ENCODE results near the gene SHISA9.

Gene SHISA9

DNA sequence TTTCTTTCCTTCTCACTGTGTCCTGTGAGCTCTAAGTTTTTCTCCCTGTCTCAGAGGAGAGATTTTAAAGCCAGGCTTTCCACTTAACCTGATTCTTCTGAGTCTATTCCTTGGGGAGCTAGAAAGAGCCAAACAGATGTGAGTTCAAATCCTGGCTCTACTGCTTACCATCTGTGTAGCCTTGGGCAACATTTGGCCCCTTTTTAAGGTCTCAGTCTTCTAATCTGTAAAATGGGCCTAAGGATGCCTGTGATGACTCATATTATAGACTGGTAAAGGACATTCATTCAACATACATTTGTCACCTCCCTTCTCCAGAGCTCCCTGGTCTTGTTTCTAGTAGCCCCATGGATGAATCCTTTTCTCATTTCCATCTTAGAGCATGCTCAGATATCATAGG, 304.0 kb downstream of the SHISA9 start:
- DNase-seq, result no peak

DNA sequence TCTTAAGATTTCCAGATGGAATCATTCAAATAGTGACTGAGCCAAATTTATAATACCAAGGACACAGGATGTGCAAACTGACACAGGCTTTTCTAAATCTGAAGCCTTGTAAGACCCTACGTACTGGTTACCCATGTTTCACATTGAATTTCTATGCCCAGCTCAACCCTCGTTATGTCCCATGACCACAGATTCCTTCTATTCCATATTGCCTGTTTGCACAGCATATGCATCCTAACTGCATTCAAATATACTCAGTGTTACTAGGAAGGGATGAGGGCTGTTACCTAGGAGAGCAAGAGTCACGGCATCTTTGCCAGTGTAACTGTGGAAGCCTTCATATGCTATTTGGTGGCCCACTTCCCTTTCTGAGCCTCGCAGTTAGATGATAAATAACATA, 305.2 kb downstream of the SHISA9 start:
- DNase-seq, result no peak

DNA sequence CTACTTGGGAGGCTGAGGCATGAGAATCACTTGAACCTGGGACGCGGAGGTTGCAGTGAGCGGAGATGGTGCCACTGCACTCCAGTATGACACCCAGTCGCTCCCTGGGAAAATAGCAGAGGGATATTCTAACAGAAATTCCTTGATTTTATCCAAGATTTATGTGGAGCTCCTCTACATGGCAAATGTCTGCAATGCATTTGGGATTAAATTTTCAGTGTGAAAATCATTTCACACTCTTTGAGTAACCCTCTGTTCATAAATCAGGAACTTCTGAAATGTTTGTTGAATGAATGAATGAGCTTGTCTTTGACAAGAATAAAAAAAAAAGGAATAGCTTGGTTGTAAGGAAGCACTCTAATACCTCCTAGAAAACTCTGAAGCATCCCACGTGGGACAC, 305.8 kb downstream of the SHISA9 start:
- no peak for DNase-seq

DNA sequence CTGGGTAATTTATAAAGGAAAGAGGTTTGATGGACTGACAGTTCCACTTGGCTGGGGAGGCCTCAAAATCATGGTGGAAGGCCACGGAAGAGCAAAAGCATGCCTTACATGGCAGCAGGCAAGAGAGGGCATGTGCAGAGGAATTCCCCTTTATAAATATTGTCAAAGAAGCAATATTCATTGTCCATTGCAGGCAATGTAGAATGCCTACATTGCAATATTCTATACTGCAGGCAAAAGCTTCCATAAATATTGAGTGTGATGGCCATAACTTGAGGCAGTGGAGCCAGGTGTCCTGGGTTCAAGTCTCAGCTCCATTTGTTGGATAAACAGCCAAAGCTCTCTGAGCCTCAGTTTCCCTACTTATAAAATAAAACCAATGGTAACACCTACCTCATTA, 322.3 kb downstream of the SHISA9 start:
- no peak for DNase-seq

DNA sequence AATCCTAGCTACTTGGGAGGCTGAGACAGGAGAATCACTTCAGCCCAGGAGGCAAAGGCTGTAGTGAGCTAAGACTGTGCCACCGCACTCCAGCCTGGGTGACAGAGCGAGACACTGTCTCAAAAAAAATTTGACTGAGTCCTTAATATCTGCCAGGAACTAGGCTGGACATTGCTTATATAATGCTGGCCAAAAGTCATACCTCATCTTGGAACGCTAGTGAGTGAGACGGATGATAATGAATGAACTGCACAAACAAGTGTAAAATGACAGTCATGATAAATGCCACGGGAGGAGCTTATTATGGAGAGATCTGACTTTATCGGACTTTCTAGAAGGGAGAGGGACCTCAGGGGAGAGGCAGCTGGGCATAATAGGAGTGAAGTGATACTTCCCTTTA, 327.6 kb downstream of the SHISA9 start:
- DNase-seq, result no peak

DNA sequence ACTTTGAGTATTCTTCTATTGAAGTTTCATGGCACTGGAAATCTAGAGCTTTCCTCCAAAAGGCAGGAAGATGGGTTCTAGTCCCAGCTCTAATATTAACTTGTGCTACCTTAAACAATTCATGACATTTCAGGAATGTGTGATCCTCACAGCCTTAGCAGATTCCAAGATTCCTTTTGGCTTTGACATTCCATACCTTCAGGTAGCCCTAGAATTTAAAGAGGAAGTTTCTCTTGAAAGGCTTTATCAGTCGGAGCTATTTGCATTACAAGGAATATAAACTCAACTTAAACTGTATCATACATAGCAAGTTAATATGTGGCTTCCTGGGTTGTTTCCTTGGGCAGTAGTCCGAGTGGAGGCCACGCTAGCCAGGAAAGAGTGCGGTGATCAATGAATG, 330.0 kb downstream of the SHISA9 start:
- DNase-seq, result no peak

DNA sequence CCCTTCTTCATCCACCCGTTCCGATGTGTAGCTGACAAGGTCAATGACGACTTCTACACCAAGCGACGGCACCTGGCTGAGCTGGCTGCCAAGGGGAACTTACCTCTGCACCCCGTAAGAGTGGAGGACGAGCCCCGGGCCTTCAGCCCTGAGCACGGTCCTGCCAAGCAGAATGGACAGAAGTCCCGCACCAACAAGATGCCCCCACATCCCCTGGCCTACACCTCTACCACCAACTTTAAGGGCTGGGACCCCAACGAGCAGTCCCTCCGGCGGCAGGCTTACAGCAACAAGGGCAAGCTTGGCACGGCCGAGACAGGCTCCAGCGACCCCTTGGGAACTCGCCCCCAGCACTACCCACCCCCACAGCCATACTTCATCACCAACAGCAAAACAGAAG, 333.6 kb downstream of the SHISA9 start:
- no peak for DNase-seq

DNA sequence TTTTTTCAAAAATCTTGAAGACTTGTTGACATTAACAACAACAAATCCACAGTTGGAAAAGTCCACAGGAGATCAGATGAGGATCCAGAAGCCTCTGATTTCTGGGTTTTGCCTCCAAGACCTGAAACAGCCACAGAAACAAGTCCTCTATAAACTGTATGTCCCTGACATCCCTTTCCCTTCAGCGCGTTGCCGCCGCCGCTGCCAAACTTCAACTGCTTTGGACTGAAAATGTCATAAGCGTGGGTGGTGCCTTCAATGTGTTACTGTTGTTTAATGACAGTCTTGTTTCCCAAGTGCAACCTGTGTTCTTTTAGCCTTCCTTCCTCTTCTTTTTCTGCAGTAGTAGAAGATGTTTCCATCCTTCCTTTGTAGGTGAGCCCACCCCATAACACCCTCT, 334.9 kb downstream of the SHISA9 start:
- no peak for DNase-seq

DNA sequence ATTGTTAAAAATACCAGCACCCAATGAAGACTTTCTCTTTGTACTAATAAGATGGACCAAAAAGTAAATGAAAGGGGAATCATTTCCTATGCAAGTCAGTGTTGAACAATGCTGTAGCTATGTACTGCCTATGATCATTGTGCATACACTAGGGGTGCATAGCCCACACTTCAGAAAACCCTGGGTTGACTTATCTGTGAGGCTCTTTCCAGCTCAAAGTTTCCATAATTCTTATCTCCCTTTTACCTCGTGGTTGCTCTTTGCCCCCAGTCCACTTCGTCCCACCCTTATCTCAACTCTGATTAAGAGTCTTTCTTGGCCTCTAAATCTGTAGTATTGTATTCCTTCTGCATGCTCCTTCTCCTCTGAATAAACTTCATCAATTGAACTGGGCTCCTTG, 336.8 kb downstream of the SHISA9 start:
- no peak for DNase-seq

DNA sequence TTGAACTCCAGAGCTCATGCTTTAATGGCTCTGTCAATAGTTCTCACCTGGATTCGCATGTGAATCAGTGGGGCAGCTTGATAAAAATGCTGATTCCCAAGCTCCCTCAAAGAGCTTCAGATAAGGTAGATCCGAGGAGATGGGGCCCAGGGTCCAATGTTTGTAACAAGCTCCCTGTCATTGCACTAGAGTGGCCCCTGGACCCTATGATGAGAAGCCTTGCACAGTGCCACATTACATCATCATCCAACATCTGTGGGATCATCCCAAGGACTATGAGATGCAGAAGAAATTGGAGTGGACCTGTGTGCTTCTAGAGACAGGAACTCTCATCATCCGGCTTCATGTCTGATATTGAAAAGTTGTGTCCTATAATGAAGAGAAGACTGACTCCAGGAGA, 340.8 kb downstream of the SHISA9 start:
- DNase-seq, result no peak

DNA sequence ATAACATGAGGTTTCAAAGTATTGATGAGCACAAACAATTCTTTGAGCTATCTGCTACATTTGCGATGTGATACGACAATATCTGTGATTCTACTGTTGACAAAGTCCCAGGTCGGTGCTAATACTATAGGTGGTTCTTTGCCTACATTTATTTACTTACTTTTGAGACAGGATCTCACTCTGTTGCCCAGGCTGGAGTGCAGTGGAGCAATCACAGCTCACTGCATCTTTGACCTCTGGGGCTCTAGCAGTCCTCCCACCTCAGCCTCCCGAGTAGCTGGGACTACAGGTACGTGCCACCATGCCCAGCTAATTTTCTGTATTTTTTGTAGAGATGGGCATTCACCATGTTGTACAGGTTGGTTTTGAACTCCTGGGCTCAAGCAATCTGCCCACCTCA, 343.4 kb downstream of the SHISA9 start:
- no peak for DNase-seq

DNA sequence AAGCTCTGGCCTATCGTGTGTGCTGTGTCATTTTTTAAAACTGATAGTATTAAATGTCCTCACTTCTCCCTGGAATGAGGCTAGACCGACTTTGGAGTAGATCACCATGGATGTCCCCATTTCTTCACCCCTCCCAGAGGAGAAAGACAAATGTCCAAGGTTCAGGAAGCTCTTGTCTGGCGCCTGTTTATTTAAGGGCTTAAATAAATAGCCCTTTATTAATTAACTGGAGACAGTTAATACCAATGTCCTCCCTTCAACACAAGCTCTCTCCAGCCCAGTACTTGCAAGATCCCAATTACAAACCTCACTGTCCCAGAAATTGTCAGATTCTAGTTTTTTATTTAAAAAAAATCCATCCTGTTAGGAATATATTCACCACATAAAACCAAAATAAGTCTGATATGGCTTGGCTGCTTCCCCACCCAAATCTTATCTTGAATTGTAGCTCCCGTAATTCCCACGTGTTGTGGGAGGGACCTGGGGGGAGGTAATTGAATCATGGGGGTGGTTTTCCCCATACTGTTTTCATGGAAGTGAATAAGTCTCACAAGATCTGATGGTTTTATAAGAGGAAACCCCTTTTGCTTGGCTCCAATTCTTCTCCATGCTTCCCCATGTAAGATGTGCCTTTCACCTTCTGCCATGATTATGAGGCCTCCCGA, 344.4 kb downstream of the SHISA9 start:
- DNase-seq, result no peak

DNA sequence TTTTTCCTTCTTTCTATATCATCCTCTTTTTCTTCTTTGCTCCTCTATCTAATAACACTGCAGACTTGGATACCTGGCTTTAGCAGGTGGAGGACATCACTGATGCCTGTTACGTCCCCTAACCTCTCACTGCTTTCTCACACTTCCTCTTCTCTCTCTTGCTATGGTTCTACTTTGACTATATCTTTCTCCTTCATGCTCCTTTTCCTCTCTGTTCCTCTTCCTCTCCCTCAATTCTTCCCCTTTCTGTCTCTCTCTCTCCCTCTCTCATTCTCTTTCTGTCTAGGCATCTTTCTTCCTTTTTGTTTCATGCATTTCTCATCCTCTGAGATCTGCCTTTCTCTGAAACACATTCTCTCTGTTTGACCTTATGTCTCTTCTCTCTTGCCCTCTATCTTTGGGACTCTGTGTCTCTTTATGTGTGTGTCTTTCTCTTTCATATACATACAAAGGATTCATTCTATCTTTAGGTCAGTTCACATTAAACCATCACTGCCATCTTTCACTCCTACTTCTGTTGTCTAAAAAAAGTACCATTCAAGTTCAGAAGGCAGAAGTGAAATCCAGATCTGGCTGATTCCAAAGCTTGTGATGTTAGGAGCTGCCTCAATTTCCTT, 353.7 kb downstream of the SHISA9 start:
- no peak for DNase-seq

DNA sequence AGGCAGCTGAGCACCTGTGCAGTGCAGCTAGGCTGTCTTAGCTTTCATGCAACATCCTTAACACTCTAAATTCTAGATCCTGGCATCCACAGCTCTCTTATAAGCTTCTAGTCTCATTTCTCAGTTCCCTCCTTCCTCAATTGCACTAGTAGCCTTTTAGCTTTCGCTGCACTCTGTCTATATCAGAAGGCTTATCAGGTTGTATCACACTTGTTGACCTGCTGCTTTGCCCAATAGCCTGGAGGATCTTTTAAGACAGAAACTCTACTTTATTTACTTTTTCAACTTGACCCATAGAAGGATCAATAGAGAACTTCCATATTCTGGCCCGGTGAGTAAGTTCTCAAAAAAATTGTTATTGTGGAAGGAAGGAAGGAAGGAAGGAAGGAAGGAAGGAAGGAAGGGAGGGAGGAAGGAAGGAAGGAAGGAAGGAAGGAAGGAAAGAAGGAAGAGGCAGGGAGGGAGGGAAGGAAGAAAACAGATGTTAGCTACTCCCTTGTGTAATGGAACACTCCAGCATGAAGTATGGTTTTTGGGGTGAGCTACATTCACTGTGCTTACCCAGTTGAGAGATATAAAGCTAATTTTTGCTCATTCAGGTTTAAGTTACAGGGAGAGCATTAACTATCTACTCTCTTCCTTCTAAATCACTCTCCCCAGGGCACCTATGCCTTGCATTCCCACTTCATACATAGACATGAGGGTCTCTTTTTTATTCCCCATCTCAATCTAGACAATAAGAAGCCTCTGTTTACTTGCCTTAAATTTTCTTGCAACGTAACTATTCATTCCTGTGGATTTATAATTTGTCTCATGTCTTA, 361.1 kb downstream of the SHISA9 start:
- no peak for DNase-seq

DNA sequence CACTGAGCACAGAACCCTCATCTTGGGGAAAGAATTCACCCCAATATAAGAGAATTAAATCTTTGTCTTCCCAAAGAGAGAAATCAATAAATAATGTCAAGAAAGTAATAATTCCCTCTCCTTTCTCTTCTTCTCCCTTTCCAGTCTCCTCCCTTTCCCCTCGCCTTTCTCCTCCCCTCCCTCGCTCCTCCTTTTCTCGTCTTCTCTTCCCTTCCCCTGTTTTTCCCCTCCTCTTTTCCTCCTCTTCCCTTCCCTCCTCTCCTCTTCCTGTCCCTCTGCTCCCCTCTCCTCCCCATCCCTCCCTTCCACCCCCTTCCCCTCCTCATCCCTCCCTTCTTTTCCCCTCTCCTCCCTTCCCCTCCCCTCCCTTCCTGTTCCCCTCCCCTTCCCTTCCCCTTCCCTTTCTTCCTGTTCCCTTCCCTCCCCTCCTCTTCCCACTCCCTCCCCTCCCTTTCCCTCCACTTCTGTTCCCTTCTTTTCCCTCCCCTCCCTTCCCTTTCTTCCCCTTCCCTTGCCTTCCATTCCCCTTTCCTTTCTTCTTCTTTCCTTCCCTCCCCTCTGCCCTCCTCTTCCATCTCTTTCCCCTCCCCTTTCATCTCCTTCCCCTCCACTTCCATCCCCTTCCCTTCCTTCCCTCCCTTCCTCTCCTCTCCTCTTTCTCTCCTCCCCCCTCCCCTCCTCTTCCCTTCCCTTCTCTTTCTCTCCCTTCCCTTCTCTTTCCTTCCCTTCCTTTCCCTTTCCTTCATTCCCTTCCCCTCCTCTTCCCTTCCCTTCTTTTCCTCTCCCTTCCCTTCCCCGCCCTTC, 363.6 kb downstream of the SHISA9 start:
- no peak for DNase-seq

DNA sequence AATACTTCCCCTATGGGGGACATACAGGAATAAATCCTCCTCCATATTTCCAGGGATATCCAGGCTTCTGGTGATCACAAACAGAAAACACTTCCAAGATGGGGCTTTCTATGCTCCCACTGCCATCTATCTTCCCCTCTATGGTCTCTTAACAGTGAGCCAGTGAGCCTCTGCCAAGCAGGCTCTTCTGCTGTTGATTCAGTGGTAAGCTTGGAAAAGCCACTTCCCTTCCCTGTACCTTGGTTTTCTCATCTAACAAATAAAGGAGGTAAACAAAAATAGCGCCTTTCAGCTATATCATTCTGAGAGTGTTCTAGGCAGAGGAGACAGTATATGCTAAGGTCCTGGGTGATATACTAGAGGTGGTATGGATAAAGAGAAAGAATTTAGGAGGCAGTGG, 368.0 kb downstream of the SHISA9 start:
- no peak for DNase-seq

DNA sequence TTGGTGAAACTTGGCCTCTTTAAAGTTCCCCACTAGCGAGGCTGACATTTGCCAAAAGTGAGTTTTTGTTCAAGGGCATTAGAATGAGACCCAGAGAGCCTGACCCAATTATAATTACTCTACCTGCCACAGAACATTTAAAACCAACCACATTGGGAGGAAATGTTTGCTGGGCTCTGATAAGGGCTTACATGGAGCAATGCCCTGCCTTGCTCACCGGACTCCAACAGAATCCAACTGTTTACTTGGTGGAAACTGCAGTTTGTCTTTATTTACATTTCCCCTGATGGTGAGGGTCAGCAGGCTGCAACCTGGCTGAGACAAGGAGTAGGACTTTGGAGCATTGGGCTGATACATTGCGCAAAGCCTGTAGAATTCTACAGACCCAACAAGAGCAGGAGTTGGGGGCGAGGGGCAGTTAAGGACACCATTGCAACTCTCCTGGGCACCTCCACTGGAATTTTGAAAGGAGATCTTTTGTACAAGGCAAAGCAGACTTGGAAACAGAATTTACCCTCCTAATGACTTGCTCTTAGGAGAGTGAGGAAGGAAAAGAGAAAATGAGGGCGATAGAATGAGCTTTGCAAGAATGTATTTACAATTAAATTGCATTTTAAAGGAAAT, 368.6 kb downstream of the SHISA9 start:
- no peak for DNase-seq

DNA sequence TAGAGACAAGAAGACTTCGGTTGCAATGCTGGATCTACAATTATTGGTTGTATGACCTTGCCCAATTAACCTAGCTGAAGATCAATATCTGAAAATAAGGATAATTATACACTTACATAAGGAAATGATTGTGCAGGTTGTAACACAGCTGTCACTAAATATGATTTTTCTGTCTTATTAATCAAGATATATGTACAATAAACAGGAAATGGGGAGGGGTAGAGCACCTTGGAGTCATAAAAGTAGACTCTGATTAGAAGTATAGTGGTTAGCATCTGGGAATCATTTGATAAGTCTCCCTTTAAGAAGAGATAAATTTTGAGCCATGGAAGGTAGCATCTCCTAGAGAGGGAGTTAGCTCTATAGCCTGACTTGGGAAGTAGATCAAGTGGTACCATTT, 369.2 kb downstream of the SHISA9 start:
- no peak for DNase-seq

DNA sequence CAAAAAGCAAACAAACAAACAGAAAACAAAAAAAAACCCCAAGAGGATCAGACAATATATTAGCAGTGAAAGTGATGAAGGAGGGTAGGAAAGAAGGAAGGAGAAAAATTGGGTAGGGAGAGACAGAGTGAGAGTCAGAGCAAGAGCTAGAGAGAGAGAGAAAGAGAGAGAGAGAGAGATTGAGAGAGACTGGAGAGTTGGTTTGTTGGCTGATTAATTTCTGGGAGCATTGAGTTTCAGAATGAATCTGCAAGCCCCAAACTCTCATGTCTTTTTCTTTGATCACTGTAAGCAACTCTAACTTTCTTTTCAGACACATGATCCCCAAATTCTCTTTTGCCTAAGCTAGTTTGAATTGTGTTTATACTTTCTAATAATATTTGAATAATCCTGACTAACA, 388.1 kb downstream of the SHISA9 start:
- DNase-seq, result no peak

All from NCI-H345 (cell line).